NCI-H82 treated with DMSO at 0.1 percent for 48 hours (cell line): ENCODE measurements around the gene TRIM54.
A peak's percentile ranks its signal among the peaks of the same experiment; 100 is the strongest.

Experiments used
- DNase-seq: peaks from one replicate; lab custom pipeline; 2025; ENCODE audit not compliant: unreplicated experiment; lab: John Stamatoyannopoulos, UW

Gene TRIM54, protein sequence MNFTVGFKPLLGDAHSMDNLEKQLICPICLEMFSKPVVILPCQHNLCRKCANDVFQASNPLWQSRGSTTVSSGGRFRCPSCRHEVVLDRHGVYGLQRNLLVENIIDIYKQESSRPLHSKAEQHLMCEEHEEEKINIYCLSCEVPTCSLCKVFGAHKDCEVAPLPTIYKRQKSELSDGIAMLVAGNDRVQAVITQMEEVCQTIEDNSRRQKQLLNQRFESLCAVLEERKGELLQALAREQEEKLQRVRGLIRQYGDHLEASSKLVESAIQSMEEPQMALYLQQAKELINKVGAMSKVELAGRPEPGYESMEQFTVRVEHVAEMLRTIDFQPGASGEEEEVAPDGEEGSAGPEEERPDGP

DNA sequence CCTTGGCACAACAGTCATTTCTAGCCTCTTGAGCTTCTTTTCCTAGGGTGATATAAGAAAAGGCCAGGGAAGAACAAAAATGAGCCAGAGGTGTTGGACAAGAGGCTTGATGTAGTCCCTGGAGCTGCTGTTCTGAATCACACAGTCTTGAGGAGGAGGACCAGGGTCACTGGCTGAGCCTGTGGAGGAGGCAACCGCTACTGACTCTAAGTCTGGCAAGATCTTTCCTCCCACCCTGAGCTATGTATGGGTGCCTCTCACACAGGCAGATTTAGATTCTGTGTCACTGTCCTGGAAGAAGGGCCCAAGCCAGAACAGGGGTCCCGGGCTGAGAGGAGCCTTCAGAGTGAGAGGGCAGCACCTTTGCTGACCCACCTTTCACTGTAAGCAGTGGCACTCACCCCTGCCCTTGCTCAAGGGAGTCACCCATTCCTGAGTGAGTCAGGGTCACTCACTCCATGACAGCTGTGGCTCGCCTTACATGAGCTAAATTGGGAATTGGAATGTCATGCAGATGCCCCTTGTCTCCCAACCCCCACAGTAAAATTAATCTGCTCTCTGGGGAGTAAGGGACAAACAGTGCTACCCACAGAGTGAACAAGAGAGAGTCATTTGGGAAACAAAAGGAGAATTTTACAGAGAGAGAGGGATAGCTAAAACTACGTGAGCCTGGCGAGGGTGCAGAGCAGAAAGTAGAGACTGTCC, at the start of gene TRIM54:
TRIM54 (plus strand) TSS at position 575 of the 705 bp plus-strand sequence. CDS start 303 bp downstream, outside the sequence.
- DNase-seq: peak; percentile 33

DNA sequence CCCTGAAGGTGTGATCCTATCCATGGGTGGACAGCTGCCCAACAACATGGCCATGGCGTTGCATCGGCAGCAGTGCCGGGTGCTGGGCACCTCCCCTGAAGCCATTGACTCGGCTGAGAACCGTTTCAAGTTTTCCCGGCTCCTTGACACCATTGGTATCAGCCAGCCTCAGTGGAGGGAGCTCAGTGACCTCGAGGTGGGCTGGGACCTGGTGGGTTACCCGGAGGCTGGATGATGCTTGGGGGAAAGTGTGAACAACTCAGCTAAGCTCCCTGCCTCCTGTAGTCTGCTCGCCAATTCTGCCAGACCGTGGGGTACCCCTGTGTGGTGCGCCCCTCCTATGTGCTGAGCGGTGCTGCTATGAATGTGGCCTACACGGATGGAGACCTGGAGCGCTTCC, 48.9 kb upstream of the TRIM54 start:
- no peak for DNase-seq

DNA sequence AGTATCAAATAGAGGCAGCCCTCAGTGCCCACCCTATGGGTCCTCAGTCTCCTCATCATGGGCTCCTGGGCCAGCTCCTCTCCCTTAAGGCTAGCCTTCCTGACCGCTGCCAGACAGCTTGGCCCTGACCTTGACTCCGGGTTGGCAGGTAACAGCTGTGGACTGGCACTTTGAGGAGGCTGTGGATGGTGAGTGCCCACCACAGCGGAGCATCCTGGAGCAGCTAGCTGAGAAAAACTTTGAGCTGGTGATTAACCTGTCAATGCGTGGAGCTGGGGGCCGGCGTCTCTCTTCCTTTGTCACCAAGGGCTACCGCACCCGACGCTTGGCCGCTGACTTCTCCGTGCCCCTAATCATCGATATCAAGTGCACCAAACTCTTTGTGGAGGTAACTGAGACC, 46.1 kb upstream of the TRIM54 start:
- no peak for DNase-seq

DNA sequence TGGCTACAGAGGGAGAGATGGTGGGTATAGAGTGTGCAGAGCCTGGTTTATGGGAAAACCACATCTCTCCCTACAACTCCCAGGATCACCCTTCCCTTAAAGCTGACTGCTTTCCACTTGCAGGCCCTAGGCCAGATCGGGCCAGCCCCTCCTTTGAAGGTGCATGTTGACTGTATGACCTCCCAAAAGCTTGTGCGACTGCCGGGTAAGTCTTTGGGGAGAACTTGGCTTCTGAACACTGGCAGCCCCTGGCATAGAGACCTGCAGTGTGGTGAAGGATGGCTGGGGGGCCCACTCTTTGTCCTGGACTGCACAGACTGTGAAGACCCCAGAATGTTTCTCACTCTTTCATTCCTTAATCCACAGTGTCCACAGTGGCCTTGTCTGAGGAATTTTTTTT, 45.6 kb upstream of the TRIM54 start:
- DNase-seq: no peak

DNA sequence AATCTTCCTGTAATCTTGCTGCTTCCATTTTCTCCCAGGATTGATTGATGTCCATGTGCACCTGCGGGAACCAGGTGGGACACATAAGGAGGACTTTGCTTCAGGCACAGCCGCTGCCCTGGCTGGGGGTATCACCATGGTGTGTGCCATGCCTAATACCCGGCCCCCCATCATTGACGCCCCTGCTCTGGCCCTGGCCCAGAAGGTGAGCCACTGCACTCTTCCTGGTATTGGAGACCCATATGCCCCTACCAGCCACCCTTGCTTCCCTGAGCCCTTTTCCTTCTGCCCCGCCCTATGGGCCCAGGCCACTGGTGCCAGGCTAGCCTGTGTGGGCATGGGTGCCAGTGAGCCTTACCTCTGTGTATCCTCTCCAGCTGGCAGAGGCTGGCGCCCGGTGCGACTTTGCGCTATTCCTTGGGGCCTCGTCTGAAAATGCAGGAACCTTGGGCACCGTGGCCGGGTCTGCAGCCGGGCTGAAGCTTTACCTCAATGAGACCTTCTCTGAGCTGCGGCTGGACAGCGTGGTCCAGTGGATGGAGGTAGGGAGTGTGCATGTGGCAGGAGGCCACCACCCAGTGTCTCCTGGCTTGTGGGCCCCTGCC, 44.8 kb upstream of the TRIM54 start:
- no peak for DNase-seq

DNA sequence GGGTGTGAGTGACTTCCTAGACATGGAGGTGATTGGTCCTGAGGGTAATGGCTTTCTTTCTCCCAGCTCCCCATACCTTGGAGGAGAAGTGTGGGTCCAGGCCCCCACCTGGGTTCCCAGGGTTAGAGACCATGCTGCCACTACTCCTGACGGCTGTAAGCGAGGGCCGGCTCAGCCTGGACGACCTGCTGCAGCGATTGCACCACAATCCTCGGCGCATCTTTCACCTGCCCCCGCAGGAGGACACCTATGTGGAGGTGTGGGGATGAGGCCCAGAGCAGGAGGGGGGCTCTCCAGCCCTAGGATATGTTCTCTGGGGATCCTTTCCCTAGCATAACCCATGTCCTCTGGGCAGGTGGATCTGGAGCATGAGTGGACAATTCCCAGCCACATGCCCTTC, 43.3 kb upstream of the TRIM54 start:
- DNase-seq: no peak

DNA sequence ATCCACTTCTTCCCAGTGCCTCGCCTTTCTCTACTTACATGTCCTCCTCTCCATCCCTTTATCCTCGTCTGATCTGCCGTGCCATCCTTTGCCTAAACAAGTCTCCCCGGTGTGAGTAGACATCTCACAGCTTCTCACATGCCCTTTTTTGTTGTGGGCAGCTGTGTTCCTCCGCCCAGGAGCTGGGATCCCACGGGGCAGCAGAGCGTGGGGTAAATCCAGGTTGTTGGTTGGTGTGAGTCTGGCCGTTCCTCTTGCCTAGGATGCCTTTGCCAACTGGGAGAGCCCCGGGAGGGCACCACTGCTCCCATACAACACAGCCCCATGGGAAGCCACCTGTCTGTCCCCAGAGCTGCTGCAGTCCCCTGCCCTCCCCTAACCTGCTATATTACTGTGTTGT, 41.8 kb upstream of the TRIM54 start:
- no peak for DNase-seq

DNA sequence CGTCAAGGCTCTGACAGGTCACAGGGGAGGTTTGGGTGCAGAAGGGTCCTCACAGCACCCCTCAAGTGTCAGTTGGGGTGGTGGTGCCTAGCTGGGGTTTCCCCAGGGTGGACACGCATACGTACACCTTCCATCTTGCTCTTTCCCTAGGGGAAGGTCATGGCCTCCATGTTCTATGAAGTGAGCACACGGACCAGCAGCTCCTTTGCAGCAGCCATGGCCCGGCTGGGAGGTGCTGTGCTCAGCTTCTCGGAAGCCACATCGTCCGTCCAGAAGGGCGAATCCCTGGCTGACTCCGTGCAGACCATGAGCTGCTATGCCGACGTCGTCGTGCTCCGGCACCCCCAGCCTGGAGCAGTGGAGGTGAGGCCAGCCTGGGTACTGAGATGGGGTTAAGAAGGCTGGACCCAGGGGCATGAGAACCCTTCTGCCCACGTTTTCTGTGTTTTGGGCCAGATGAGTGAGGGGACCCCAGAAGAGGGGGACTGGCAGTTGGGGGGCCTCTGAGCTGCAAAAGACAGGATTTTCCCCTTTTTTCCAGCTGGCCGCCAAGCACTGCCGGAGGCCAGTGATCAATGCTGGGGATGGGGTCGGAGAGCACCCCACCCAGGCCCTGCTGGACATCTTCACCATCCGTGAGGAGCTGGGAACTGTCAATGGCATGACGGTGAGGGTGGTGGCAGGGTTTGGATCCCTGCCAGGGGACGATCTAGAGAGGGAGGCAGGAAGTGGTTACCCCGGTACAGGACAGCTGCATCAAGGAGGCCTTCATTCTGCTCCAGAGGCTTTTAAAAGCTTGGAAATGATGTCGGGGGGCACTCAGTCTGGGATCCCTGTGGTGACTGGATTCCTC, 40.2 kb upstream of the TRIM54 start:
- DNase-seq: no peak

DNA sequence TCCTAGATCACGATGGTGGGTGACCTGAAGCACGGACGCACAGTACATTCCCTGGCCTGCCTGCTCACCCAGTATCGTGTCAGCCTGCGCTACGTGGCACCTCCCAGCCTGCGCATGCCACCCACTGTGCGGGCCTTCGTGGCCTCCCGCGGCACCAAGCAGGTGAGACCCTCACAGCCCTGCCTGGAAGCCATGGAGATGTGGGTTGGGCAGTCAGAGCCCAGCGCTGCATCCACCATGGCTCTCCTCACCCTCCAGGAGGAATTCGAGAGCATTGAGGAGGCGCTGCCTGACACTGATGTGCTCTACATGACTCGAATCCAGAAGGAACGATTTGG, 39.6 kb upstream of the TRIM54 start:
- DNase-seq: no peak

DNA sequence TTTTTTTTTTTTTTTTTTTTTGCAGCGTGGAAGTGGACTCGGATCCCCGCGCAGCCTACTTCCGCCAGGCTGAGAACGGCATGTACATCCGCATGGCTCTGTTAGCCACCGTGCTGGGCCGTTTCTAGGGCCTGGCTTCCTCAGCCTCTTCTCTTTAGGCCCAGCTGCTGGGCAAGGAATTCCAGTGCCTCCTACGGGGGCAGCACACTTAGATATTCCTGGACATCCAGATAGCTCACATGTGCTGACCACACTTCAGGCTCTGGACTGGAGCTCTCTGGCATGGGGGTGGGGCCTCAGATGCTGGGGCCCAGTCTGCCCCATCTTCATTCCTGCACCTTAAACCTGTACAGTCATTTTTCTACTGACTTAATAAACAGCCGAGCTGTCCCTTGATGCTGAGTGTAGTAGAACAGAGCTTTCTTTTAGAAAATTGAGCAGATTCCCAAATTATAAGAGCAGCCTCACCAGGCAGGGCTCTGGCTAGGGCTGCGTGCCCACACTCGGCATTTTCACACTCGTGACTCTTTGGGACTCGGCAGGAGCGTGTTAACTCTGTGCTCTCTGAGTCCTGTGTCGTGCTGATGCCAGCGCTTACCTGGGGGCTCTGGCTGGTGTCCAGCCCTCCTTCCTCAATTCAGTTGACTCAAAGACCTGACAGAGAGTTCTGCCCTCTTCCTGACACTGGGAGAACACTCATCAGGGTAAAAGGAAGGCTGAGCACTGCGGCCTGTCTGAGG, 38.7 kb upstream of the TRIM54 start:
- DNase-seq: no peak

DNA sequence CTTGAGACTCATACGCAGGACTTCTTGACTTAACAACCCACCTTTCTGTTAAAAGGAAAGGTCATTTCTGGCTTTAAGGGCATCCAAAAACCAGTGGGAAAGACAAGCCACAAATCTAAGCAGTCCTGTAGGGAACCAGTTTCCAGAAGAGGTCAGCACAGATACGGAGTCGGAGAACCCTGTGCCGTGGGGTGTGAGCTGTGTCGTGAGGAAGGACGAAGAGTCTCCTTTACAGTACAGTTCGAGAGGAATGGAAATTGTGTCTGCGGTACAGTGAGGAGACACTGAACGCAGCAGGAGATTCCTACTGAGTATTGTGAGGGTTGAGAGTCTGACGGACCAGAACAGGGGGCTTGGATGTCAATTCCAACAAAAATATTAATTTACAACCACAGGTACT, 37.1 kb upstream of the TRIM54 start:
- DNase-seq: no peak

DNA sequence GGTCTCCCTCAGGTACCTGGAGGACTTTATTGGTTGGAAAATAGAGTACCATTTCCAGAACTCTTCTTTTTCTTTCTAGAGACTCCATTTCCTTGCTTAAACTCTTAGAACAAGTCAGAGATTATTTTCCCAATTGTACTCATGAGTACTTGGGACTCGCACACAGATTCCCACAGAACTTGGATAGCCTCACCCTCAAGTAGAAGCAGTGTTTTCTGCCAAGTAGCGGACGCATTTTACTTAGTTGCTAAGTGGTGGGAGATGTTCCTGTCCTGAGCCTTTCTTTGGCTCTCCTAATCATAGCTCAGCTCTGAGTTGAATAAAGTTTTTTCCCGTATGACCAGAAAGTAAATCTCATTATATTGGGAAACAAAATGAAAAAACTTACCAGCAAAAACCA, 36.6 kb upstream of the TRIM54 start:
- no peak for DNase-seq

DNA sequence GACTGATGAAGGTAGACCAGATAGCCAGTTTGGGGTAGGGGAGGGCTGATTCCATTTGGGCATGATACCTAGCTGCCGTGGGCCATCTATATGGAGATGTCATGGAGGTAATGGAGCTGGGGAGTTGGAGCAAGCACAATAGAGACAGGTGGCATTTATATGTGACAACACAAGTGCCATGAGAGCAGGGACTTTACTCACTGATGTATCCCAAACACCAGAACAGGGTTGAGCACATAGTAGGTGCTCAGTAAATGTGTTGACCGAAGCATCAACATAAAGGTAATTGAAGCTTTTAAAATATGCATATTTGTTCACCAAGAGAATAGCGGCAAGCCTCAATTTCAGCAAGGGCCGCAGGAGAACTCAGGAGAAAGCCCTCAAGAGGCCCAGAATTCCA, 34.3 kb upstream of the TRIM54 start:
- DNase-seq: no peak

DNA sequence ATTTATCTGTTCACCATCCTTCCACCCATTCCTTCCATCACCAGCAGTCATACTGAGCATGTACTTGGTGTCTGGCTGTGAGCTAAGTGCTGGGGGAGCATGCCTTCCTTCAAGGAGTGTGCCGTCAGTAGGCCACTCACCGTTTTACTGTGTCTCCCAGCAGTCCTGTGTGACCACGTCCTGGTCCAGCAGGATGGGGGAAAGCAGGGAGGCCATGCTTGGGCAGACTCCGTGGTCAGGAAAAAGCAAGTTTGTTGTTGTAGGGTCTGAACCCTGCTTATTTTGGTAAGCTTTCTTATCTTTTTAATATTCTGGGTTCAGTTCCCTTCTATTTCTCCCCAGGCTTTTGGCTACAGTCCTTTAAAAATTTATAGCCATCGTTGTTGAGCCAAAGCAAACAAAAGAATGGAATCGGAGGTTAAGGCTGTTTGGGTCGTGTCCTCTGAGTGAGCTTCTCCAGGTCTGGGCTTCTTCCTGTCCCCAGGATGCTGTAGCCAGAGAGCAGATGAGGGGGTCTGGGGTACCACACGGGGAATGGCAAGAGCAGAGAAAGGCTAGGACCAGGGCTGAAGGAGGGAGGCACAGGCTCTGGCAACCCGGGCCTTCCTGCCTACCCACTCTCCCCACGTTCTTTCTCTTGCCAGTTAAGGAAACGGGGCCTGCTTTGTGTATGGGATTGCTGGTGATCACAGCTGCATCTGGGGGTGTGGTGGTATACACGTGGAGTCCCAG, 32.9 kb upstream of the TRIM54 start:
- no peak for DNase-seq

DNA sequence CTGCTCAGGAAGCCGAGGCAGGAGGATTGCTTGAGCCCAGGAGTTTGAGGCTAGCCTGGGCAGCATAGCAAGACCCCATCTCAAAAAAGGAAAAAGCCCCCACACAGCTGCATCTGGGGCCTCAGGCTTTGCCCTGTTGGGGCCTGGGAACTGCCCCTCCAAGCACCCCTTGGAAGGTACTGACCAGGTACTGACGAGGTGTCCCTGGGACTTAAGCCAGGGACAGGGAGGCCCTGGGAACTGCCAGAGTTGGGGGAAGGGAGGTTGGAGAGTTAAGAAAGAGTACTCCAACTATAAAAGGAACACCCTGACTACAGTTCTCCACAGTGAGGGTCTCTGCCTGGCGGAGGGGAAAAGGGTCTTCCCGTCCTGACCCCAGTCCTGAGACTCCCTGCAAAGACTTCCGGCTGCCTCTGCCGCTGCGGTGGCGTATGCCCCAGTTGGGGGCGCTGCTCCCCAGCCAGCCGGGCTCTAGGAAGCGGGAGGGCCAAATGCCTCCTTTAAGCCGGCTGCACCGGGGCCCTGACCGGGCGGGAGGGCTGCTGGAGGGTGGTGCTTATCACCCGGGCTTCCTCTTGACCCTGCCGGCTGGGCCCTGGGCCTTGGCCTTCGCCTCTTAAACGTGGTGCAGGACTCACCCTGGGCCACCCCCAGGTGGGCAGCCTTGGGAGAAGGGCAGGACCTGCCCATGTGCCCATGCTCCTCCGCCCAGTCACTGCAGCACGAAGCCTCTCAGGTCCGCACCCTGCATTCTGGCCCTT, 32.2 kb upstream of the TRIM54 start:
- DNase-seq: peak; percentile 52

DNA sequence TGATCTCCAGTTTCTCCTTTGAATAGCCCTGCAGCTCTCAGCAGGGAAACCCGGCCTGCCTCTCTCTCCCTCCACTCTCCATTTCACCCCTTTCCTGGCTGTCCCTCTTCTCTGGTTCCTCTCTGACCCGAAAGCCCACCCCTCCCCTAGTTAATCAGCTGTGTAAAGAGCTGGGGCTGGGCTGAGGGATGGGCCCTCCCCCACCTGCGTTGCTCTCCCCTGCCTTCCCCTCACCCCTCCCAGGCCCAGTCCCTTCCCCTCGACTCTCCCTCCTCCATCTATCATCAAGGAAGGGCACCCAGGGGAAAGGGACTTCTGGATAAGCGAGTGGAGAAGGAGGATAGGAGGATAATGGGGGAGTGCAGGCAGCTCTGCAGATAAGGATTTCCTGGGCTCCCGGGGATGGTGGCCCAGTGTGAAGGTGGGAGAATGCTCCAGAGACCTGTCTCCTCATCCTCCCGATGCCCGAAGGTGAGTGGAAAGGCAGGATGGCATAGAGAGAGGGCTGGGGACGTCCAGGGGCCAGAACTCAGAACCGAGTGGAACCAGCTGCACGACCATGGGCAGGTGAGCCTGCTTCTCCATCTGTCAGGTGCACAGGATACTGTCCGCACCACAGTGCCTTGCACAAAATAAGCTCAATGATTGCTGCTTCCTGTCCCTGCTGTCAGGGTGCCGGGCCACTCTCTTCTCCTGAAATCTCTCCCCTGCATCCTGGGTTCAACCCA, 31.4 kb upstream of the TRIM54 start:
- no peak for DNase-seq

DNA sequence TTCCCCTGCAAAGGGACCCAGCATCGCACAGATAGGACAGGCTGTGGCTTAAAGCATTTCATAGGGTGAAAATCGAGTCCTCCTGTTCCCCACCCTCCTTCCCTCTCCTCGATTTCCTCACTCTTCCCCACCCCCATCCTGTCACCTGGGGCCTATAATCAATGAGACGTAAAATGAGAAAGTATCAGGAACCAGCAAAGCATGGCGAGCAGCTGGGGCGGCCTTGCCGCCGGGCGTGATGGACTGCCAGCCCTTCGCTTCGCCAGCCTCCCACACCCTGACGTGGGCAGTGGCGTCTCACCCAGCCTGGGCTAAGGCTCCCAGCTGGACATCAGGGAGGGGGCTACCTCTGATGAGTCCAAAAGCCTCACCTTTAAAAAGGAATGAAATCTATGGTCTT, 30.5 kb upstream of the TRIM54 start:
- DNase-seq: no peak

DNA sequence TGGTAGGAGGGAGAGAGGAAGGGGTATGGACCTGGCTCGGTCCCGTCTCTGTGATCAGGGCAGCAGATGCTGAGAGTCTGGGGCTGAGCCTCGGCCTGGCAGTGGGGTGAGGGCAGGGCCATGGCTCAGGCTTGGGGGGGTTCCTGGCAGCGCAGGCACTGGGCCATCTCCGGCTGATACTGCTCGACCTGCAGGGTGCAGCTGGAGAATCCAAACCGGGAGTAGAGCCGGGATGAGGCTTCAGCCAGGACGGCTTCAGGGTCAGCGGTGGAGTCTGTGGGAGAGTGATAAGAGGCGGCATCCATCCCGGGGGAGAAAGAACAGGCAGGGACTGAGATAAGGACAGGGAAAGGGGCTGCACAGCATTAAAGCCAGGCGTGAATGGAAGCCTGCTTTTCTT, 27.0 kb upstream of the TRIM54 start:
- DNase-seq: no peak

DNA sequence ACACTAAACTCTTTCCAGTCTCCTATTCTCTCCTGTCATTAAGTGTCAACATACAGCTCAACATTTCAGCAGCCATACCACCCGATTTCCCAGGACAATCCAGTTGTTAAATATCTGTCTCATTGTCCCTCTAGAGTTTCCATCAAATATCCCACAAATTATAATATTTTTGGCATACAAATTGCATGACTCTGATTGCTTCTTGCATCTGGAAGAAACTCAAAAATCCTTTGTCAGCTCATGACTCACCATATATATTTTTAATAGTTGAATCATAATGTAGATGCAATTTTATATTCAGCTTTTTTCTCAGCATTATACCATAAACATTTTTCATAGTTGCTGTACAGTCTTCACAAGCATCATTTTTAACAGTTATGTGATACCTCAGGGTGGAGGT, 26.6 kb upstream of the TRIM54 start:
- no peak for DNase-seq
